CD4-positive, alpha-beta T cell treated with Interferon gamma for 1 hour (primary cell): Measurements from ENCODE around the gene MYO15B.
"Not testable (repeated sequence)": the region's sequence is repeated elsewhere in the genome, so short reads cannot be mapped to it uniquely, and the experiment has no call there.

Source experiments
- DNase-seq: peaks from one replicate; pipeline ENCODE4 v3.0.0-alpha.2; 2020

MYO15B gene

DNA sequence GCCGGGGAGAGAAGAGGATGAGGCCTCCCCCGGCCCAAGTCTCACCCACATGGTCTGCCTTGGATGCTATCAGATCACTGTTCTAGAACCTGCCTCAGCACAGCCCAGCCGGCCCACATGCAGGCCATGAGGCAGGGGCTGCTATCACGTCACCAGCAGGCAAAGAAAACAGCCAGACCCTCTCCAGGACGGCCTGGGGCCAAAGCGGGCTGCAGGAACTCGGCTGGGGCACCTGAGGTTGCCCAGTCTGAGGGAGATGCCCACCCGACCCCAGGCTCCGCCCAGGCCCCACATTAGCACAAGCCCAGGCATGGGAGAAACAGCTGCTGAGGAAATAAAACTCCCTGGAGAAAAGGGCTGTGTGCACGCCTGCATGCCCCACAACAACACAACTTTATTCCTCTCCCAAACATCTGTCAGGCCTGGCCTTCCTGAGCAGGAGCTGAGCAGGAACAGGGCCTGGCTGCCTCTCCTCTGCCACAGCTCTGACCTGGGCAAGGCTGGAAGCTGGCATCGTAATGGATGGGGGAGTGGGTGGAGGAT, 39.0 kb downstream of the MYO15B start:
- DNase-seq, result no peak

GRCh38 chr17:75627094-75627493, 39.5 kb downstream of the MYO15B start:
- no peak for DNase-seq

DNA sequence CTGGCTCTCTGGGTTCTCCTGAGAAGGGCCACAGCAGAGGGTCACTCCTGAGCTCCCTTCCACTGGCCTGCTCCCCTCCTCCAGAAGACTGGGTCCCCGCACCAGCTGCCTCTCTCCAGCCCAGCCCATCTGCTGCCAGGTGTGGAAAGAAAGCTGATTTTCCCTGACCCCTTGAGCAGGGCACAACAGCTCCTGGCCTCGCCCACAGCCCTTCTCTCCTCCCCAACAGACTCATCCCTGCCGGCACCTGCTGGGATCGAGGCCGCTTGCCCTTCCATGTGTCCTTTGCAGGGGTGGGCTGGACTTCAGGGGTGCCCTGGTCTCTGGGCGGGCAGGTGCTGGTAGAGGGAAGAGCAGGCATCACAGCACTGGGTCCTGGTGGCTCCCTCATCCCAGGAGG, 40.8 kb downstream of the MYO15B start:
- DNase-seq, result no peak

DNA sequence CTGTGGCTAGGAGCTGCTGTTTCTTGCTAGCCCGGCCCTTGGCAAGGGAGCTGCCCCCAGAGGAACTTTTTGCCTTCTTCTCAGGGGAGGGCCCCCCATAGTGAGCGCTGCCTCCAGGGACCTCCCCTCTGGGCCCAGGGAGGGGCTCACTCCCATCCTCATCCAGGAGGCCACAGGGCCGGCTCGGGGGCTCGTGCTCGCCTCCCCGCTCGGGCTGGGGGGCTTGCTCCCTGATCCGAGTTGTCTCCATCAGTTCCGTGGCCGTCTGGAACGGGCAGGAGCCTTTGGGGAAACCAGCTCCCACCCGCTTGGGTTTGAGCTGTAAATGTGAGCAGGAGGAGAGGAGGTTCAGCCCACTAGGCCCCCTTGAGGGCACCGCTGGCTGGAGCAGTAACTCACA, 41.6 kb downstream of the MYO15B start:
- no peak for DNase-seq

- DNase-seq, result no peak
Measured at GRCh38 chr17:75630071-75630917, 42.7 kb downstream of the MYO15B start.

DNA sequence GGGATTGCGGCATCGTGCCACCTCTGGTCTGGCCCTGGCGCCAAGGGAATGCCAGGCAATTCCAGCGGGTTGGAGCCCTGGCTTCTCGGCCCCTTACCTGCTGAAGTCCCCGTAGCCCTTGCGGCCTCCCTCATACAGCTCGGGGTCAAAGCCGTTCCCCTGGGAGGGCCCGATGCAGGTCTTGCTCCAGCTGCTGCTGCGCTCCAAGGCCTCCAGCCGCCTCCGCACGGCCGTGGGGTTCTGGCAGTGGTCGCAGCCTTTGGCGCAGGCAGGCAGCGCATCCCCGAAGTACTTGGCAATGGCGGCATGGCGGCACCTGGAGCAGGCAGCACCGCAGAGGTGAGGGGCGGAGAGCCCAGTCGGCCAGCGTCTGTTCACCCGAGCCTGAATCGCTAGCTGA, 43.8 kb downstream of the MYO15B start:
- DNase-seq, result no peak

DNA sequence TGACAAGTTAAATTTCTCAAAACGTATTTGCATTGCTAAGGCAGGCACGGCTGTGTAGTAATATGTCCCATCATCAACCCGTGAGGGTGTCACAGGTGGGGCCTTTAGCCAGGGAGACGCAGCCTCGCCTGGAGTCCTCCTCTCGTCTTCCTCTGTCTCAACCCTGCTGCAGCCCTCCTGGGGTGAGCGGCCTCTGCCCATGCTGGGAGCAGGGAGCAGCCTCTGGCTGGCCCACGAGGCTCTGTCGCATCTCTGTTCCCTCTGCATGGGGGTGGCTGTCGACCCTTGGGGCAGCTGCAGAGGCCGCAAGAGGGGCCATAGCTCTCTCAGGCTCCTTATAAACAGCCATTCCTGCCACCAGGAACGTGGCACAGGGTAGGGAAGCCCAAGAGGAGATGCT, 44.8 kb downstream of the MYO15B start:
- DNase-seq, result no peak

GRCh38 chr17:75632863-75633485, 45.4 kb downstream of the MYO15B start, which contains the start of gene SMIM5:
Gene SMIM5 (plus strand): TSS chr17:75633434. CDS start chr17:75640202, 6,768 bp downstream.
- peak; percentile 75 for DNase-seq

DNA sequence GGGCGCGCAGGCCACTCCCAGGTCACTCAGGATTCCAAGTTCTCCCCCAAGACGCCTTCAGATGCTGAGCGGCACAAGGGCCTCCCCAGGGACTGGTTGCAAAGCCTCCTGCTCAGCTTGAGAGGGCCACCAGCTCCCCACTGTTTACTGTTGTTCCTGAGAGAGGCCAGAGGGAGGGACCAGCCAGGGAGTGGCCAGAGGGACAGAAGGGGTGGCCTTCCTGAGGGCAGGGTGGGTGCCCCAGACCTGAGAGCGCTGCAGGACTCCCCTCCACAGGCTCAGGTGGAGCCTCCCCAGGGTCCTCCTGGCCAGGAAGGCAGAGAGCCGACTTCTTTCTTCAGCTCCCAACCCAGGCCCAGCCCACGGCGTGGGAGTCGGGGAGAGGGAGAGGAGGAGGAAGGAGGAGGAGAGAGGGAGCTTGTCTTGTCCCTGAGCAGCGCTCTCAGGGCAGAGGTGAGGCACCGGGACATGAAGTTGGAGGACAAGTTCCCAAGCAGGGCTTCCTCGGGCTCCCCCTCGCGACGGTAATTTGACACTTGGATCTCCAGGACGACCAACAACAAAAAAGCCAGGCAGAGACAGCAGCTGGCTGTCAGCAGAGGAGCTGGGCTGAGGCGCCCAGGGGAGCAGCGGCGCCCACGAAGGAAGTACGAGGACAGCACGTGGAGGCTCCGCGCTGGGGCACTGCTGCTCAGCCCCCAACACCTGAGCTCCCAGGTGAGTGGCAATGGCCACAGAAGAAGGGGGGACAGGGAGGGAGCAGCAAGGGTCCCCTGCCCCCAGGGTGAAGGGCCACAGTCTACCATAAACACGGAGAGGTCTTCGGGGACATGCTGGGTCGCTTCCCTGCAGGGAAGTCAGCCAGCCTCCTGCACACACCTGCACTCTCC, 46.1 kb downstream of the MYO15B start:
- DNase-seq, result peak; percentile 41

GRCh38 chr17:75634376-75634740, 46.8 kb downstream of the MYO15B start:
- no peak for DNase-seq

GRCh38 chr17:75634754-75635609, 47.4 kb downstream of the MYO15B start:
- no peak for DNase-seq

- DNase-seq, result no peak
Measured at GRCh38 chr17:75635610-75636202, 48.1 kb downstream of the MYO15B start.

- no peak for DNase-seq
Measured at GRCh38 chr17:75636381-75637142, 49.0 kb downstream of the MYO15B start.

- DNase-seq, result no peak
Measured at GRCh38 chr17:75637143-75637538, 49.5 kb downstream of the MYO15B start.

DNA sequence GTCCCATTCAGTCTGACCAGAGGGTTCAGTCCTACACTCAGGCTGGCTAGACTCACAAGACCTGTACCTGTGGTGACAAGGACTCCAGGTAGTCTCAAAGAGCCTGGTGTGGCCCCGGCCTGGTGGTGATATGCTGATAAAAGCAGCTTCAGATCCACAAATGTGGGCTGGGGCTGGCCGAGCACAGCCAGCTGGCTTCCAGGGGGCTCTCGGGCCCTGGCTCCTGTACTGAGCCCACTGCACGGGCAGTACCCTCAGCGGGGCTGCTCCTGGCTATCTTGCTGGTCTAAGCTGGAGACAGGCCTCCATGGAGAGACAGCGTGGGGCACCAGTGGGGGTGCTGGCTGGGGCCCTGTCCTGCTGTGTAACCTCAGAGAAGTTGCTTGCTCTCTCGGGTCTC, 50.0 kb downstream of the MYO15B start:
- no peak for DNase-seq

GRCh38 chr17:75638039-75638438, 50.4 kb downstream of the MYO15B start:
- not testable (repeated sequence) for DNase-seq

DNA sequence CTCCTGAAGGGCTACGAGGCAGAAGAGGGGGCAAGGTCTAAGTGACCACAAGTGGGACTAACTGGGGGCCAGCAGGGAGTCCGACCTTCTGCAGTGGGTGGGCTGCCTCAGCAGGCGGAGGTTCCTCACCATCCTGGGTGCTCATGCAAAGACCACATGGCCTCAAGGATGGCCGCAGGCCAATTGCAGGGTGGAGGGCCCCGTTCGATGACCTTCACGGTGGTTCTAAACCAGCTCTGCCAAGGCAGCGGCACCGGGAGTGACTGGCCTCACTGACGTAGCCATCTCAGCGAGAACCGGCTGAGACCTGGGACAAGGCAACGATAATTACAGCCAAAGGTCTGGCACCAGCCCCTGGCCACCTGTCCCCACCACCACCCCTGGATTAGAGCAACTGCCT, 51.3 kb downstream of the MYO15B start:
- DNase-seq, result no peak

DNA sequence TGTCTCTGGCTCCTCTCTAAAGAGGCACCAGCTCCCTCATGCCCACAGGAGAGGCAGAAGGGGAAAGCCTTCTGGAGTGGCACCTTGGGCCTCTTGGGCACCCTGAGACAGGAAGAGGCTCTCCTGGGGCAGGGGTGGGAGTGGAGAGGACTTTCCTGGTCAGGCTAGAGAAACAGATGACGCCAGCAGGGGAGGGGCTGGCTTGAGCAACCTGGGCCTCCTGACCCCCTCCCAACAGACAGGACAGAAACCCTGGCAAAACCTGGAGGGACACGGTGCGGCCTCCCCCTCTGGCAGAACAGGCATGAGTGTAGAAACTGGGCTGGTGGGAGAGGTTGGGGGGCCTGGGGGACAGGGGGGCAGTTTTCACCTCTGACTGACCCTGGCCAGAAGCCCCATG, 51.7 kb downstream of the MYO15B start:
- DNase-seq, result no peak

- DNase-seq, result no peak
Measured at GRCh38 chr17:75639771-75640555, 52.4 kb downstream of the MYO15B start.

- no peak for DNase-seq
Measured at GRCh38 chr17:75640556-75641119, 53.0 kb downstream of the MYO15B start.
